DND-41 (cell line): ENCODE measurements around the gene TNFSF12.

Experiments
- ATAC-seq: fragments of 200-7000 bp; cut with Tn5 transposase; 3 replicates; pipeline ENCODE4 v1.9.1; 2021; ENCODE audit warnings: low read depth; ENCODE audit not compliant: insufficient read depth
- DNase-seq: peaks from one replicate; pipeline ENCODE4 v3.0.0-alpha.2; 2020
- H2AFZ ChIP-seq: 2 replicates; pipeline ENCODE4 v1.6.0; 2012; ENCODE audit warnings: low read depth, low read length
- H3K27ac ChIP-seq: 2 replicates; pipeline ENCODE4 v1.5.1; 2012; ENCODE audit warnings: low read length, inconsistent platforms
- H3K27me3 ChIP-seq: fragments of 200-600 bp; sonication (generic); 2 replicates; pipeline ENCODE4 v1.6.0; 2012; ENCODE audit warnings: low read length, mild to moderate bottlenecking, inconsistent platforms; ENCODE audit not compliant: insufficient read depth, poor library complexity
- H3K36me3 ChIP-seq: 2 replicates; pipeline ENCODE4 v1.5.1; 2012; ENCODE audit warnings: low read length, inconsistent platforms; ENCODE audit not compliant: insufficient read depth
- H3K4me1 ChIP-seq: 2 replicates; pipeline ENCODE4 v1.5.1; 2012; ENCODE audit warnings: mild to moderate bottlenecking, low read length; ENCODE audit not compliant: insufficient read depth
- H3K4me2 ChIP-seq: 2 replicates; pipeline ENCODE4 v1.6.0; 2012; ENCODE audit warnings: mild to moderate bottlenecking, moderate library complexity, low read length, inconsistent platforms; ENCODE audit not compliant: insufficient read depth
- H3K4me3 ChIP-seq, 2 experiments: fragments of 200-600 bp in 1 of 2; shearing (Covaris generic) in 1 of 2; 2 replicates each; pipeline ENCODE4 v1.5.1; 2012 to 2016; ENCODE audit warnings: inconsistent platforms in 2 of 2, low read length in 2 of 2, mild to moderate bottlenecking in 2 of 2, low read depth in 1 of 2, moderate library complexity in 1 of 2
- H3K79me2 ChIP-seq: 2 replicates; pipeline ENCODE4 v1.6.0; 2012; ENCODE audit warnings: low read length, inconsistent platforms; ENCODE audit not compliant: insufficient read depth
- H3K9ac ChIP-seq: 2 replicates; pipeline ENCODE4 v1.6.0; 2012; ENCODE audit warnings: low read depth, mild to moderate bottlenecking, inconsistent platforms, low read length, moderate library complexity
- H3K9me3 ChIP-seq: 2 replicates; pipeline ENCODE4 v1.5.1; 2012; ENCODE audit warnings: low read length, moderate library complexity, mild to moderate bottlenecking, inconsistent platforms; ENCODE audit not compliant: insufficient read depth, severe bottlenecking
- H4K20me1 ChIP-seq: 2 replicates; pipeline ENCODE4 v1.6.0; 2012; ENCODE audit warnings: low read length; ENCODE audit not compliant: insufficient read depth
- EZH2 ChIP-seq: IDR thresholded peaks from 3 replicates; pipeline ENCODE4 v1.6.1; 2012; ENCODE audit warnings: borderline replicate concordance, low read depth, mild to moderate bottlenecking, moderate library complexity, low read length, inconsistent platforms; ENCODE audit not compliant: severe bottlenecking
- TF ChIP-seq, protein P1 (sequence below): IDR thresholded peaks from 2 replicates; pipeline ENCODE4 v1.5.1; 2012; ENCODE audit warnings: borderline replicate concordance, low read length, moderate library complexity, mild to moderate bottlenecking; ENCODE audit not compliant: poor library complexity, severe bottlenecking; ENCODE audit errors: extremely low read depth

TNFSF12 gene

DNA sequence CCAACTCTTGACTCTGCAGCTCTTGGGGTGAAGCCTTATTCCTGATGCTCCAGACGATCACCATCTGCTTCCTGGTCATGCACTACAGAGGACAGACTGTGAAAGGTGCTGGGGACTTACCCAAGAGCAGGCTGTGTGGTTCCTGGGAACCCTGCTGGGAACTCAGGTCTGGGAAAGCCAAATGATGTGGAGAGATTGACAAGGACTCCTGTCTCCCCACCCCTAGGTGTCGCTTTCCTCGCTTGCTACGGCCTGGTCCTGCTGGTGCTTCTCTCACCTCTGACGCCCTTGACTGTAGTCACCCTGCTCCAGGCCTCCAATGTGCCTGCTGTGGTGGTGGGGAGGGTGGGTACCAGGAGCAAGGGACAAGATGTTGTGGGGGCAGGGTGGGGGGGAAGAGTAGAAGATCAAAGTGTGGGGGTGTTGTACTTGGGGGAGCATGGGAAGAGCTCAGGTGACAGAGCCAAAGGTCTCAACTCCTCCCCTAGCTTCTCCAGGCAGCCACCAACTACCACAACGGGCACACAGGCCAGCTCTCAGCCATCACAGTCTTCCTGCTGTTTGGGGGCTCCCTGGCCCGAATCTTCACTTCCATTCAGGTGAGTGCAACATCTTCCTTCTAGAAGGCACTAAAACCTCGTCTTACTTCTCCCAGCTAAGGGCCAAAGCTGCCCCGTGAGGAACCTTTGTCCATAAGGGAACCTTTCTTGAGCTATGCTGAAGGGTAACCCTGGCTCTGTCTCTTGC lies 38.0 kb downstream of the TNFSF12 start:
- DNase-seq (no peak), ATAC-seq (no peak)
- Histone ChIP-seq H3K4me1 (peaks cover 34% of the 10 kb centered on the region), H3K27me3 (no peaks in the 10 kb centered on the region), H3K36me3 (peaks cover 69% of the 10 kb centered on the region), H4K20me1 (0 out of 2 replicates have a peak, but pooled peaks cover 3% of the 10 kb centered on the region), H3K4me3 (no peak overlapping the region), H3K79me2 (peaks cover 43% of the 10 kb centered on the region), H3K9me3 (no peaks in the 10 kb centered on the region), H2AFZ (no peak overlapping the region), H3K4me2 (no peak overlapping the region), H3K27ac (no peak overlapping the region), H3K9ac (no peak overlapping the region)
- TF ChIP-seq, protein P1, sequence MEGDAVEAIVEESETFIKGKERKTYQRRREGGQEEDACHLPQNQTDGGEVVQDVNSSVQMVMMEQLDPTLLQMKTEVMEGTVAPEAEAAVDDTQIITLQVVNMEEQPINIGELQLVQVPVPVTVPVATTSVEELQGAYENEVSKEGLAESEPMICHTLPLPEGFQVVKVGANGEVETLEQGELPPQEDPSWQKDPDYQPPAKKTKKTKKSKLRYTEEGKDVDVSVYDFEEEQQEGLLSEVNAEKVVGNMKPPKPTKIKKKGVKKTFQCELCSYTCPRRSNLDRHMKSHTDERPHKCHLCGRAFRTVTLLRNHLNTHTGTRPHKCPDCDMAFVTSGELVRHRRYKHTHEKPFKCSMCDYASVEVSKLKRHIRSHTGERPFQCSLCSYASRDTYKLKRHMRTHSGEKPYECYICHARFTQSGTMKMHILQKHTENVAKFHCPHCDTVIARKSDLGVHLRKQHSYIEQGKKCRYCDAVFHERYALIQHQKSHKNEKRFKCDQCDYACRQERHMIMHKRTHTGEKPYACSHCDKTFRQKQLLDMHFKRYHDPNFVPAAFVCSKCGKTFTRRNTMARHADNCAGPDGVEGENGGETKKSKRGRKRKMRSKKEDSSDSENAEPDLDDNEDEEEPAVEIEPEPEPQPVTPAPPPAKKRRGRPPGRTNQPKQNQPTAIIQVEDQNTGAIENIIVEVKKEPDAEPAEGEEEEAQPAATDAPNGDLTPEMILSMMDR, result peak; percentile 30
- TF ChIP-seq EZH2, result no peak

DNA sequence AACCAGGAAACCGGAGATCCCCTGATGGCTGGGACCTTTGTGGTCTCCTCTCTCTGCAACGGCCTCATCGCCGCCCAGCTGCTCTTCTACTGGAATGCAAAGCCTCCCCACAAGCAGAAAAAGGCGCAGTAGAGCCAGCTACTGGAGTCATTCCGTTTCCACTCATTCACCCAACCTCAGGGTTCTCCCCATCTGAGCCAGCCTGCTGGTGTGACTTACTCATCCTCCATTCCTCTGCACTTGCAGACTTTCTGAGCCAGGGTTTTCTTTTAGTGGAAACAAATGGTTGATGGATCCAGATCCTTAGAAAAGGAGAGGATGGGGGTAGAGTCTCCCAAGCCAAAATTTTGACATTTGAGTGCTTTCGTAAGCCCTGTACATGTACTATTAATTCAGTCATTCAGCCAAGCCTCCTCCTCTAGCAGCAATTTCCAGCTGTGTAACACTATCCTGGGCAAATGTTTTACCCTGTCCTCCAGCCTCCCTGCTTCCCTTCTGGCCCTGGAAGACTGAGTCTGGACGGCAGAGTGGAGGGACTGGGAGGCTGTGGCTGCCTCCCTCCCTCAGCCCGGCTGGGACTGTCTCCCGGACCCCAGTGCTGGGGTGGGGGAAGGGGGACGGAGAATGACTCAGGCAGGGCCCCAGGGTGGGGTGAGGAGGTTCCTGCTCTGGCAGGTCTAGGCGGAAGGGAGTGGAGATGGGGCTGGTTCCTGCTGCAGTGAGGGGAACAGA lies 38.7 kb downstream of the TNFSF12 start:
- no peak overlapping the region for H3K9ac ChIP-seq
- no peaks in the 10 kb centered on the region for H3K9me3 ChIP-seq
- ATAC-seq (no peak), DNase-seq (no peak)
- H3K4me2 ChIP-seq, result no peak overlapping the region
- no peak overlapping the region for H3K4me3 ChIP-seq
- peaks cover 27% of the 10 kb centered on the region for H3K4me1 ChIP-seq
- H3K27me3 ChIP-seq, result no peaks in the 10 kb centered on the region
- peaks cover 72% of the 10 kb centered on the region for H3K36me3 ChIP-seq
- H2AFZ ChIP-seq, result no peak overlapping the region
- H3K27ac ChIP-seq, result no peak overlapping the region
- TF ChIP-seq, protein P1, result no peak
- TF ChIP-seq EZH2, result no peak
- 0 out of 2 replicates have a peak, but pooled peaks cover 3% of the 10 kb centered on the region for H4K20me1 ChIP-seq
- H3K79me2 ChIP-seq, result peaks cover 35% of the 10 kb centered on the region

DNA sequence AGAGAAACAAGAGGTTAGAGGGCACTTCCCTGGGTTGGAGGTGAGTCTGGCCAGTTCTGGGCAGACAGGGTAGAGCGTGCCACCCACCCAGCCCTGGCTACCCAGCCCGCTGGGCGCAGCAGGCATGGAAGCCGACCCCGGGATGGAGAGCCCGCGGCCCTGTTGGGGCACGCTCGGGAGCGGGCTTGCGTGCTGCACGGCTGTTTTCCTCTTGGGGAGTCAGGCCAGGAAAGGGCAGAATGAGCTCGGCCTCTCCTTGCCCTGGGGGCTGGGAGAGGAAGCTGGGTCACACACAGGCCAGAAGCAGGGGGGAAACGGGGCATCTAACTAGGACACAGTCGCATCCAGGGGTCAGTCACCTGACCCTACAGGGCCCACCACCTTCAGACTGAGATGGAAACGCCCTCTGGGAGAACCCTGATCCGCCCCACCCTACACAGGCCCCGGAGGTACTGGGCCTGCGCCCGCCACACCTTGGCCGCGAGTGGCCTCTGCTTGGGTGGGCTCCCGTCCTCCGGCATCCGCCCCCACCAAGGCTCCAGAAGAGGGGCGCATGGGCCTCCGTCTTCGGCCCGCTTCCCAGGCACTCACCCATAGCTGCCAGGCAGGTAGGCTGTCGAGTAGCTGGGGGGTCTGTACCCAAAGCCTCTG lies 39.8 kb downstream of the TNFSF12 start:
- no peak overlapping the region for H3K27ac ChIP-seq
- no peak overlapping the region for H2AFZ ChIP-seq
- H3K4me2 ChIP-seq, result no peak overlapping the region
- H3K27me3 ChIP-seq, result no peaks in the 10 kb centered on the region
- H3K79me2 ChIP-seq, result peaks cover 26% of the 10 kb centered on the region
- DNase-seq, result no peak
- no peak for ATAC-seq
- no peak for TF ChIP-seq EZH2
- TF ChIP-seq, protein P1, result no peak
- no peak overlapping the region for H3K9ac ChIP-seq
- no peaks in the 10 kb centered on the region for H3K9me3 ChIP-seq
- 0 out of 2 replicates have a peak, but pooled peaks cover 3% of the 10 kb centered on the region for H4K20me1 ChIP-seq
- no peak overlapping the region for H3K4me3 ChIP-seq
- H3K4me1 ChIP-seq, result peaks cover 18% of the 10 kb centered on the region
- H3K36me3 ChIP-seq, result peaks cover 79% of the 10 kb centered on the region
